ENCODE data around the gene RCAN3.

GRCh38 chr1:24489674-24490073, 13.0 kb upstream of the RCAN3 start:
- TF ChIP-seq CTCF (IDR thresholded peaks at IDR 0.05 in 2 of 3, conservative IDR thresholded peaks at IDR 0.05 in 1 of 3; ENCODE audit: control insufficient read depth in 2 of 3, extremely low read depth in 1 of 3, insufficient read depth in 1 of 3, low read depth in 3 of 3, low read length in 3 of 3) (no peak), NFYA (IDR thresholded peaks at IDR 0.05; ENCODE audit: borderline replicate concordance, low read depth, low read length) (no peak), USF1 (IDR thresholded peaks at IDR 0.05; ENCODE audit: borderline replicate concordance, extremely low read length, insufficient read depth, low read depth, low read length) (no peak), ZNF384 (IDR thresholded peaks at IDR 0.05; ENCODE audit: borderline replicate concordance, low read depth, low read length) (no peak), TCF12 (IDR thresholded peaks at IDR 0.05; ENCODE audit: low read depth, low read length) (no peak), POLR2A (IDR thresholded peaks at IDR 0.05; ENCODE audit: low read depth, low read length) (no peak), EP300 (IDR thresholded peaks at IDR 0.05; ENCODE audit: borderline replicate concordance in 1 of 2, control insufficient read depth in 1 of 2, low read depth in 2 of 2, low read length in 2 of 2) (no peak), GABPA (IDR thresholded peaks at IDR 0.05; ENCODE audit: low read depth) (no peak), RAD21 (IDR thresholded peaks at IDR 0.05; ENCODE audit: insufficient read depth, low read depth, low read length) (no peak), CREB1 (IDR thresholded peaks at IDR 0.05; ENCODE audit: low read depth) (no peak), POLR2AphosphoS2 (IDR thresholded peaks at IDR 0.05; ENCODE audit: low read depth, low read length) (no peak)

Data from GM12878 (cell line).